ENCODE data around the gene ADARB1. TPM values are rescaled to one million over a fixed set of nuclear protein-coding genes. Genes with fewer than 3 reads are reported as not detected.
A peak's percentile ranks its signal among the peaks of the same experiment; 100 is the strongest.
"Not testable (repeated sequence)": the region's sequence is repeated elsewhere in the genome, so short reads cannot be mapped to it uniquely, and the experiment has no call there.

The ADARB1 gene
- total RNA-seq, 1 experiment from 2014 or later = 12.1 TPM

- Histone ChIP-seq H3K4me3 (no peak overlapping the region), H4K20me1 (ENCODE audit: insufficient read depth) (no peaks in the 10 kb centered on the region), H3K9me2 (ENCODE audit: insufficient read depth) (no peaks in the 10 kb centered on the region), H3K4me1 (replicated peaks; ENCODE audit: insufficient read depth) (no peaks in the 10 kb centered on the region; the same call in 1 of the 2 replicates), H2AFZ (no peak overlapping the region), H3K27me3 (ENCODE audit: insufficient read depth, low read depth) (no peaks in the 10 kb centered on the region), H3K79me2 (ENCODE audit: low read depth) (no peaks in the 10 kb centered on the region), H3F3A (ENCODE audit: insufficient read depth, low read depth) (no peaks in the 10 kb centered on the region), H3K27ac (no peak overlapping the region), H3K36me3 (ENCODE audit: low read depth) (no peaks in the 10 kb centered on the region), H3K4me2 (no peak overlapping the region), H3K9me3 (ENCODE audit: insufficient read depth, low read depth) (no peaks in the 10 kb centered on the region)
- ChIA-PET POLR2A (ENCODE audit: unreplicated experiment) (no interaction called here), CTCF (interaction anchor here (0.6 to 1.0 kb wide), 5 partner anchors 96 to 455 kb away, joined by 3 read pairs; no protein-coding TSS in a partner anchor)
- no TSS peak for BruUV-seq (replicated peaks)
- intact Hi-C loops (cut with micrococcal nuclease; ENCODE audit: unreplicated experiment) = loop anchor here (1.0 to 10.0 kb wide), 4 partner anchors 104 to 680 kb away; no protein-coding TSS in a partner anchor
- TF ChIP-seq EZH2 (IDR thresholded peaks at IDR 0.05; ENCODE audit: low read depth) = no peak
- peak; percentile 75 for TF ChIP-seq CTCF (conservative IDR thresholded peaks at IDR 0.05)
- DNase-seq = peak; percentile 64 to 73
Measured at GRCh38 chr21:45140346-45140940, 66.1 kb downstream of the ADARB1 start.

GRCh38 chr21:45140944-45141343 lies 66.6 kb downstream of the ADARB1 start:
- H3K4me3 ChIP-seq; H3K9me3 ChIP-seq (ENCODE audit: insufficient read depth, low read depth); H3K36me3 ChIP-seq (ENCODE audit: low read depth); H3K4me1 ChIP-seq (replicated peaks; ENCODE audit: insufficient read depth); DNase-seq; POLR2A ChIA-PET (ENCODE audit: unreplicated experiment); H4K20me1 ChIP-seq (ENCODE audit: insufficient read depth); H3K4me2 ChIP-seq; H2AFZ ChIP-seq; H3K27ac ChIP-seq; H3F3A ChIP-seq (ENCODE audit: insufficient read depth, low read depth); H3K9me2 ChIP-seq (ENCODE audit: insufficient read depth); H3K79me2 ChIP-seq (ENCODE audit: low read depth); BruUV-seq (replicated peaks); H3K27me3 ChIP-seq (ENCODE audit: insufficient read depth, low read depth): not testable (repeated sequence)
- CTCF ChIA-PET = interaction anchor here (0.7 to 1.0 kb wide), 3 partner anchors 147 to 455 kb away, joined by 3 read pairs; no protein-coding TSS in a partner anchor
- intact Hi-C loops (cut with micrococcal nuclease; ENCODE audit: unreplicated experiment) = loop anchor here (1.0 to 10.0 kb wide), 4 partner anchors 104 to 679 kb away; no protein-coding TSS in a partner anchor

GRCh38 chr21:45141507-45141906 lies 67.1 kb downstream of the ADARB1 start:
- no peaks in the 10 kb centered on the region for H4K20me1 ChIP-seq (ENCODE audit: insufficient read depth)
- no peaks in the 10 kb centered on the region for H3K36me3 ChIP-seq (ENCODE audit: low read depth)

More at GRCh38 chr21:45141507-45141906, 67.1 kb downstream of the ADARB1 start:
- ChIA-PET POLR2A (ENCODE audit: unreplicated experiment) (no interaction called here), CTCF (interaction anchor here (0.6 kb wide), 1 partner anchor 168 kb away, joined by 3 read pairs; no protein-coding TSS in a partner anchor)
- Histone ChIP-seq H3K4me2 (no peak overlapping the region), H3K27me3 (ENCODE audit: insufficient read depth, low read depth) (no peaks in the 10 kb centered on the region), H3K79me2 (ENCODE audit: low read depth) (no peaks in the 10 kb centered on the region), H3K4me3 (no peak overlapping the region), H3K9me2 (ENCODE audit: insufficient read depth) (no peaks in the 10 kb centered on the region), H3K9me3 (ENCODE audit: insufficient read depth, low read depth) (no peaks in the 10 kb centered on the region), H3K4me1 (replicated peaks; ENCODE audit: insufficient read depth) (no peaks in the 10 kb centered on the region; the same call in 1 of the 2 replicates), H3F3A (ENCODE audit: insufficient read depth, low read depth) (no peaks in the 10 kb centered on the region), H3K27ac (no peak overlapping the region), H2AFZ (no peak overlapping the region)
- no TSS peak for BruUV-seq (replicated peaks)
- TF ChIP-seq CTCF (conservative IDR thresholded peaks at IDR 0.05) = no peak
- intact Hi-C loops (cut with micrococcal nuclease; ENCODE audit: unreplicated experiment) = loop anchor here (2.0 to 10.0 kb wide), 2 partner anchors 103 to 455 kb away; no protein-coding TSS in a partner anchor
- DNase-seq = no peak
